Hepatocyte (in vitro differentiated cells): Measurements from ENCODE around the gene HDDC3. TPM values are rescaled to one million over a fixed set of nuclear protein-coding genes. Genes with fewer than 3 reads are reported as not detected.

Experiments used
- DNase-seq: peaks from one replicate; pipeline ENCODE4 v3.0.0-alpha.2; 2016; ENCODE audit warnings: low spot score
- H2AFZ ChIP-seq: fragments of 200-600 bp; sonication (generic); 2 replicates; pipeline ENCODE4 v1.6.0; 2016; ENCODE audit warnings: antibody characterized with exemption, mild to moderate bottlenecking
- H3K27ac ChIP-seq: fragments of 200-600 bp; sonication (generic); 2 replicates; pipeline ENCODE4 v1.5.1; 2016; ENCODE audit warnings: mild to moderate bottlenecking
- H3K27me3 ChIP-seq: fragments of 200-600 bp; sonication (generic); 2 replicates; pipeline ENCODE4 v1.6.1; 2016
- H3K36me3 ChIP-seq: fragments of 200-600 bp; sonication (generic); replicated peaks from 2 replicates; pipeline ENCODE4 v1.5.1; 2016; ENCODE audit warnings: low read depth; ENCODE audit not compliant: insufficient read depth
- H3K4me1 ChIP-seq: fragments of 200-600 bp; sonication (generic); 2 replicates; pipeline ENCODE4 v1.5.1; 2016; ENCODE audit warnings: mild to moderate bottlenecking, moderate library complexity; ENCODE audit not compliant: insufficient read depth
- H3K4me2 ChIP-seq: fragments of 200-600 bp; sonication (generic); 2 replicates; pipeline ENCODE4 v1.6.0; 2016
- H3K4me3 ChIP-seq: fragments of 200-600 bp; sonication (generic); 2 replicates; pipeline ENCODE4 v1.5.1; 2016; ENCODE audit warnings: mild to moderate bottlenecking
- H3K79me2 ChIP-seq: fragments of 200-600 bp; sonication (generic); 2 replicates; pipeline ENCODE4 v1.6.0; 2017; ENCODE audit warnings: mild to moderate bottlenecking
- H3K9me2 ChIP-seq: fragments of 200-600 bp; sonication (generic); replicated peaks from 2 replicates; pipeline ENCODE4 v1.6.0; 2017; ENCODE audit warnings: mild to moderate bottlenecking; ENCODE audit not compliant: insufficient read depth
- H3K9me3 ChIP-seq: fragments of 200-600 bp; sonication (generic); 2 replicates; pipeline ENCODE4 v1.5.1; 2016; ENCODE audit warnings: low read depth, mild to moderate bottlenecking
- H4K20me1 ChIP-seq: fragments of 200-600 bp; sonication (generic); 2 replicates; pipeline ENCODE4 v1.6.0; 2016; ENCODE audit warnings: mild to moderate bottlenecking; ENCODE audit not compliant: insufficient read depth, poor library complexity, severe bottlenecking
- EZH2 ChIP-seq: fragments of 200-600 bp; sonication (generic); IDR thresholded peaks from 2 replicates; pipeline ENCODE4 v1.6.1; 2016; ENCODE audit warnings: antibody characterized with exemption, mild to moderate bottlenecking, borderline replicate concordance
- EZH2phosphoT487 ChIP-seq: fragments of 200-600 bp; sonication (generic); IDR thresholded peaks from one replicate; pipeline ENCODE4 v1.6.1; 2018; ENCODE audit warnings: antibody characterized with exemption, mild to moderate bottlenecking, low read depth, moderate library complexity; ENCODE audit not compliant: unreplicated experiment, severe bottlenecking
- WGBS: methylation state at CpG from one replicate; pipeline ENCODE4 v1.1.6; 2016; ENCODE audit warnings: low lambda C conversion rate; ENCODE audit errors: missing lambda C conversion rate; 5-methylcytosine and 5-hydroxymethylcytosine counted together
- polyA plus RNA-seq: library from polyadenylated mRNA; unstranded; fragments of >200 nt; fragmentation: Nextera tagmentation; extraction: Ambion mirVana; gene quantifications from 2 replicates; pipeline ENCODE4 v1.2.1, GENCODE V29; 2016
- total RNA-seq: library from RNA; depleted of rRNA; stranded (reverse); fragments of >200 nt; gene quantifications from 2 replicates; pipeline ENCODE4 v1.2.3, GENCODE V29; 2014
- TF ChIP-seq, protein P1 (sequence below): fragments of 200-600 bp; sonication (generic); IDR thresholded peaks from 2 replicates; pipeline ENCODE4 v1.5.1; 2016; ENCODE audit warnings: antibody characterized with exemption, mild to moderate bottlenecking; ENCODE audit not compliant: poor library complexity

Gene HDDC3
- total and polyA plus RNA-seq, 2 experiments from 2014 or later, result 15.4 to 20.0 TPM

DNA sequence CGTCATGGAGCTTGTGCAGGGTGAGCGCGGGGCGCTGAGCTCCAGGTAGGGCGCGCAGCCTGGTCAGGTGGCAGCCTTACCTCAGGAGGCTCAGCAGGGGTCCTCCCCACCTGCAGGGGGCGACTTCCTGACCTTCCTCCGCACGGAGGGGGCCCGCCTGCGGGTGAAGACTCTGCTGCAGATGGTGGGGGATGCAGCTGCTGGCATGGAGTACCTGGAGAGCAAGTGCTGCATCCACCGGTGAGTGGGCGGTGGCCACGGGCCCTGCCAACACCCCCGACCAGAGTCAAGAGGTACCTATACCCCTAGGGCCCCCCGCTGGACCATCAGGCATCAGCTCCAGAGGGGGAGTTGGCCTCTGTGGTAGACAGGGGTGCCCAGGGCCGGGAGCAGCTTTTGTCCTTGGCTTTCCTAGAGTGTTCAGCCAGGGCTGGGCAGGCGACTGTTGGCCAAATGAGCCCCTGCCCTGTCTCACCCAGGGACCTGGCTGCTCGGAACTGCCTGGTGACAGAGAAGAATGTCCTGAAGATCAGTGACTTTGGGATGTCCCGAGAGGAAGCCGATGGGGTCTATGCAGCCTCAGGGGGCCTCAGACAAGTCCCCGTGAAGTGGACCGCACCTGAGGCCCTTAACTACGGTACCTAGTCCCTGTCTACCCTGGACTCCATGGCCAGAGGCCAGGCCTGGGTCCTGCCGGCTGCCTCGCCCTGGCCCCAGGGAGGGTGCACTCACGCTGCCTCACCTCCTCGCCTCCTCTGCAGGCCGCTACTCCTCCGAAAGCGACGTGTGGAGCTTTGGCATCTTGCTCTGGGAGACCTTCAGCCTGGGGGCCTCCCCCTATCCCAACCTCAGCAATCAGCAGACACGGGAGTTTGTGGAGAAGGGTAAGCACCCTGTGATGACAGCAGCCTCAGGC, 38.9 kb downstream of the HDDC3 start:
- Histone ChIP-seq H3K9me2 (no peaks in the 10 kb centered on the region), H3K27me3 (no peaks in the 10 kb centered on the region), H3K4me1 (no peaks in the 10 kb centered on the region), H3K27ac (no peak overlapping the region), H2AFZ (no peak overlapping the region), H3K79me2 (no peaks in the 10 kb centered on the region), H4K20me1 (no peaks in the 10 kb centered on the region), H3K36me3 (no peaks in the 10 kb centered on the region), H3K9me3 (no peaks in the 10 kb centered on the region), H3K4me2 (no peak overlapping the region), H3K4me3 (no peak overlapping the region)
- DNase-seq, result no peak
- no peak for TF ChIP-seq EZH2phosphoT487
- 96% methylated on average over 31 of the region's 33 CpGs for WGBS

DNA sequence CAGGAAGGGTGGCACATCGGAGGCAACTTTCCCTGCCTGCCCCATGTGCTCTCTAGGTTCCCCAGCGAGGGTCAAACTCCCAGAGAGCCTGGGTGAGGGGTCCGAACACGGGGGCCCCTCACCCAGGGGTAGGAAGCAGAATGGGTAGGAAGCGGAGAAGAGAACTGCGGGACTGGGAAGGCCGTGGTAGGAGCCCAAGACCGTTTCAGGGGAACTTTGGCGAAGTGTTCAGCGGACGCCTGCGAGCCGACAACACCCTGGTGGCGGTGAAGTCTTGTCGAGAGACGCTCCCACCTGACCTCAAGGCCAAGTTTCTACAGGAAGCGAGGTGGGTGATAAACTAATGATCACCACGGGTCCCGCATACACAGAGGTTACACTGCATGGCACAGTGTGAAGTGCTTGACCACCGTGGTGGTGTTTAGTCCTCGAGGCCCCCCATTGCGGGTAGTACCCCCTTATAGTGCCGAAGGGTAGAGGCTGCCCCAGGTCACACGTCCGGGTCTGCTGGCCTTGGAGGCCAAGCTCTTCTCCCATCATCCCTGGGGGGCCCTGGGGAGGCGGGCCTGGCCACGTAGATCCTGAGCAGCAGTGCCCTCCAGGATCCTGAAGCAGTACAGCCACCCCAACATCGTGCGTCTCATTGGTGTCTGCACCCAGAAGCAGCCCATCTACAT, 39.7 kb downstream of the HDDC3 start:
- H4K20me1 ChIP-seq, result no peaks in the 10 kb centered on the region
- H3K9me3 ChIP-seq, result no peaks in the 10 kb centered on the region
- H3K4me3 ChIP-seq, result no peak overlapping the region
- WGBS, result 97% methylated on average over 29 of the region's 29 CpGs
- no peak overlapping the region for H3K27ac ChIP-seq
- H2AFZ ChIP-seq, result no peak overlapping the region
- no peaks in the 10 kb centered on the region for H3K79me2 ChIP-seq
- no peaks in the 10 kb centered on the region for H3K27me3 ChIP-seq
- TF ChIP-seq EZH2 (no peak), EZH2phosphoT487 (no peak)
- TF ChIP-seq, protein P1, sequence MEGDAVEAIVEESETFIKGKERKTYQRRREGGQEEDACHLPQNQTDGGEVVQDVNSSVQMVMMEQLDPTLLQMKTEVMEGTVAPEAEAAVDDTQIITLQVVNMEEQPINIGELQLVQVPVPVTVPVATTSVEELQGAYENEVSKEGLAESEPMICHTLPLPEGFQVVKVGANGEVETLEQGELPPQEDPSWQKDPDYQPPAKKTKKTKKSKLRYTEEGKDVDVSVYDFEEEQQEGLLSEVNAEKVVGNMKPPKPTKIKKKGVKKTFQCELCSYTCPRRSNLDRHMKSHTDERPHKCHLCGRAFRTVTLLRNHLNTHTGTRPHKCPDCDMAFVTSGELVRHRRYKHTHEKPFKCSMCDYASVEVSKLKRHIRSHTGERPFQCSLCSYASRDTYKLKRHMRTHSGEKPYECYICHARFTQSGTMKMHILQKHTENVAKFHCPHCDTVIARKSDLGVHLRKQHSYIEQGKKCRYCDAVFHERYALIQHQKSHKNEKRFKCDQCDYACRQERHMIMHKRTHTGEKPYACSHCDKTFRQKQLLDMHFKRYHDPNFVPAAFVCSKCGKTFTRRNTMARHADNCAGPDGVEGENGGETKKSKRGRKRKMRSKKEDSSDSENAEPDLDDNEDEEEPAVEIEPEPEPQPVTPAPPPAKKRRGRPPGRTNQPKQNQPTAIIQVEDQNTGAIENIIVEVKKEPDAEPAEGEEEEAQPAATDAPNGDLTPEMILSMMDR, result no peak
- H3K4me2 ChIP-seq, result no peak overlapping the region
- DNase-seq, result no peak
- no peaks in the 10 kb centered on the region for H3K4me1 ChIP-seq
- H3K36me3 ChIP-seq, result no peaks in the 10 kb centered on the region
- H3K9me2 ChIP-seq, result no peaks in the 10 kb centered on the region

DNA sequence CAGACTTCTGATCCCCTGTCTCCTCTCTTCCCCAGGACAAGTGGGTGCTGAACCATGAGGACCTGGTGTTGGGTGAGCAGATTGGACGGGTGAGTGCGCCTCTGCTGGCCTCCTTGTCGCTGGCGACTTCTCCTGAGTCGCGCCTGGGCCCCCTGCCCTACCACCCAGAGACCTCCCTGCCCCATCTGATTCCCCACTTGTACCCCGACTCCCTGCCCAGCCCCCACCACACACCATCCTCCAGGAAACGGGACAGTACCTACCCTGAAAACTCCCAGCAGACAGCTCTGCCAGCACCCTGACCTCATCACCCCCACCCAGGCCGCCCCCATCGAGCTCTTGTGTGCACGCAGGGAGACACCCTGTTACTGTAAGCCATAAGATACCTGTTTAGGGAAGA, 40.3 kb downstream of the HDDC3 start:
- no peak overlapping the region for H2AFZ ChIP-seq
- H3K27me3 ChIP-seq, result no peaks in the 10 kb centered on the region
- DNase-seq, result no peak
- no peaks in the 10 kb centered on the region for H4K20me1 ChIP-seq
- H3K9me2 ChIP-seq, result no peaks in the 10 kb centered on the region
- TF ChIP-seq, protein P1, result no peak
- TF ChIP-seq EZH2phosphoT487 (no peak), EZH2 (no peak)
- no peaks in the 10 kb centered on the region for H3K4me1 ChIP-seq
- WGBS, result 98% methylated on average over 11 of the region's 11 CpGs
- H3K4me2 ChIP-seq, result no peak overlapping the region
- H3K36me3 ChIP-seq, result no peaks in the 10 kb centered on the region
- no peaks in the 10 kb centered on the region for H3K9me3 ChIP-seq
- H3K79me2 ChIP-seq, result no peaks in the 10 kb centered on the region
- H3K4me3 ChIP-seq, result no peak overlapping the region
- no peak overlapping the region for H3K27ac ChIP-seq

DNA sequence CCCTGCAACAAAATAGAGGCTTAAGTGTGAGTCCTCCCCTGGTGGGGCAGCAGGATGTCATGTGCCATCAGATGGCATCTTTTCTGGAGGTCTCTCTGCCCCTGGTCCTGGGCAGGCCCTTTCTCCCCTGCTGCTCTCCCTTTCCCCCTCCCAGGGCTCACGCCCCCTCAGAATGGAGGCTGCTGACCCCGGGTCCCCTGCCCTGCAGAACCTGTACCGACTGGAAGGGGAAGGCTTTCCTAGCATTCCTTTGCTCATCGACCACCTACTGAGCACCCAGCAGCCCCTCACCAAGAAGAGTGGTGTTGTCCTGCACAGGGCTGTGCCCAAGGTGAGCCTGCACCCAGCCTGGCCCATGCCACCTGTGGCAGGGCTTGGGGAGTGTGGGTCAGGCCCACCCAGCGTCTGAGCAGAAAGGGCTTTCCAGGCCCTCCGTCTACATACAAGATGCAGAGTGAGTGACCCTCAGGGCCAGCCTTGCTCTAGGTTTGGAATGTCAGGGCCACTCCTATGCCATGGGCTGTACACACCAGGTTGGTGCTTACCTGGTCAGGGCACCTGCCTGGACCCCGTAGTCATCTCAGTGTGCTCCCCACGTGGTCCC, 40.9 kb downstream of the HDDC3 start:
- no peaks in the 10 kb centered on the region for H3K27me3 ChIP-seq
- H3K9me3 ChIP-seq, result no peaks in the 10 kb centered on the region
- no peak for DNase-seq
- H3K4me1 ChIP-seq, result no peaks in the 10 kb centered on the region
- H3K4me3 ChIP-seq, result no peak overlapping the region
- WGBS, result 93% methylated on average over 8 of the region's 8 CpGs
- H3K27ac ChIP-seq, result no peak overlapping the region
- TF ChIP-seq, protein P1, result no peak
- TF ChIP-seq EZH2 (no peak), EZH2phosphoT487 (no peak)
- H4K20me1 ChIP-seq, result no peaks in the 10 kb centered on the region
- H2AFZ ChIP-seq, result no peak overlapping the region
- no peaks in the 10 kb centered on the region for H3K36me3 ChIP-seq
- H3K79me2 ChIP-seq, result no peaks in the 10 kb centered on the region
- H3K9me2 ChIP-seq, result no peaks in the 10 kb centered on the region
- no peak overlapping the region for H3K4me2 ChIP-seq
